ENCODE results near the gene GPR156.

GRCh38 chr3:120144267-120144666 is 140.8 kb downstream of the GPR156 start:
- TF ChIP-seq CTCF (conservative IDR thresholded peaks at IDR 0.05; ENCODE audit: low read depth, low read length) = no peak
- no peak for TF ChIP-seq MXI1 (IDR thresholded peaks at IDR 0.05; ENCODE audit: borderline replicate concordance, low read depth, low read length)
- no peak for TF ChIP-seq RCOR1 (IDR thresholded peaks at IDR 0.05; ENCODE audit: insufficient replicate concordance, low read length)
- TF ChIP-seq MAFK (IDR thresholded peaks at IDR 0.05; ENCODE audit: low read depth, low read length) = no peak
- TF ChIP-seq POLR2A (IDR thresholded peaks at IDR 0.05; ENCODE audit: low read depth, low read length) = no peak
- TF ChIP-seq RAD21 (IDR thresholded peaks at IDR 0.05; ENCODE audit: low read length) = no peak
- no peak for TF ChIP-seq SMC3 (IDR thresholded peaks at IDR 0.05; ENCODE audit: low read depth, low read length)
- no peak for TF ChIP-seq USF2 (IDR thresholded peaks at IDR 0.05; ENCODE audit: low read depth, low read length)
